HG03196 (cell line): Measurements from ENCODE around the gene ZNF667.

Source experiments
- ATAC-seq: cut with Tn5 transposase; IDR thresholded peaks from one replicate; pipeline ENCODE4 v1.9.1; 2021; ENCODE audit not compliant: unreplicated experiment

Gene ZNF667

GRCh38 chr19:56476651-56477428 lies at the start of gene ZNF667:
TSS of gene ZNF667 (minus strand) at chr19:56477345. CDS start at chr19:56462370, 14,975 bp downstream.
- ATAC-seq, result no peak

GRCh38 chr19:56525214-56525860 lies 48.2 kb upstream of the ZNF667 start:
- no peak for ATAC-seq

- no peak for ATAC-seq
Measured at GRCh38 chr19:56508290-56508778, 31.2 kb upstream of the ZNF667 start.

- ATAC-seq, result no peak
Measured at GRCh38 chr19:56507446-56508289, 30.5 kb upstream of the ZNF667 start, which contains the start of gene ZNF471. TSS of gene ZNF471 (plus strand) at chr19:56507855. CDS start at chr19:56511572, 3,717 bp downstream.

GRCh38 chr19:56504581-56504980 lies 27.4 kb upstream of the ZNF667 start:
- ATAC-seq, result no peak

- ATAC-seq, result no peak
Measured at GRCh38 chr19:56491399-56491798, 14.3 kb upstream of the ZNF667 start.

- no peak for ATAC-seq
Measured at GRCh38 chr19:56477429-56478338, 539 bp upstream of the ZNF667 start.

GRCh38 chr19:56476093-56476492 lies 1.1 kb downstream of the ZNF667 start:
- ATAC-seq, result no peak

- ATAC-seq, result no peak
Measured at GRCh38 chr19:56474308-56474707, 2.8 kb downstream of the ZNF667 start.

- ATAC-seq, result no peak
Measured at GRCh38 chr19:56441206-56441792, 35.8 kb downstream of the ZNF667 start.

GRCh38 chr19:56423985-56424353 lies 53.2 kb downstream of the ZNF667 start:
- no peak for ATAC-seq

- ATAC-seq, result no peak
Measured at GRCh38 chr19:56423276-56423984, 53.7 kb downstream of the ZNF667 start.

- no peak for ATAC-seq
Measured at GRCh38 chr19:56405062-56405461, 72.1 kb downstream of the ZNF667 start.

- peak; percentile 13 for ATAC-seq
Measured at GRCh38 chr19:56404705-56405056, 72.5 kb downstream of the ZNF667 start.

- peak; percentile 87 for ATAC-seq
Measured at GRCh38 chr19:56403764-56404704, 73.1 kb downstream of the ZNF667 start, which contains the start of gene ZNF583. TSS of gene ZNF583 (plus strand) at chr19:56404332. CDS start at chr19:56407115, 2,783 bp downstream.

- ATAC-seq, result peak; percentile 16
Measured at GRCh38 chr19:56403261-56403660, 73.9 kb downstream of the ZNF667 start.

- no peak for ATAC-seq
Measured at GRCh38 chr19:56400485-56400884, 76.7 kb downstream of the ZNF667 start.

- no peak for ATAC-seq
Measured at GRCh38 chr19:56398809-56399208, 78.3 kb downstream of the ZNF667 start.
